ENCODE data around the gene NUDT8.

GRCh38 chr11:67583247-67584204, 46.2 kb downstream of the NUDT8 start, which contains the start of gene GSTP1:
- TF ChIP-seq EZH2 (IDR thresholded peaks at IDR 0.05; ENCODE audit: low read depth): no peak
- peak; percentile 78 for TF ChIP-seq CTCF (conservative IDR thresholded peaks at IDR 0.05)

All from PC-9 (cell line).